GM21825 (cell line): Measurements from ENCODE around the gene PLXND1.

Source experiments
- ATAC-seq: cut with Tn5 transposase; IDR thresholded peaks from one replicate; pipeline ENCODE4 v1.9.1; 2021; ENCODE audit warnings: mild to moderate bottlenecking, moderate library complexity; ENCODE audit not compliant: unreplicated experiment

The PLXND1 gene

DNA sequence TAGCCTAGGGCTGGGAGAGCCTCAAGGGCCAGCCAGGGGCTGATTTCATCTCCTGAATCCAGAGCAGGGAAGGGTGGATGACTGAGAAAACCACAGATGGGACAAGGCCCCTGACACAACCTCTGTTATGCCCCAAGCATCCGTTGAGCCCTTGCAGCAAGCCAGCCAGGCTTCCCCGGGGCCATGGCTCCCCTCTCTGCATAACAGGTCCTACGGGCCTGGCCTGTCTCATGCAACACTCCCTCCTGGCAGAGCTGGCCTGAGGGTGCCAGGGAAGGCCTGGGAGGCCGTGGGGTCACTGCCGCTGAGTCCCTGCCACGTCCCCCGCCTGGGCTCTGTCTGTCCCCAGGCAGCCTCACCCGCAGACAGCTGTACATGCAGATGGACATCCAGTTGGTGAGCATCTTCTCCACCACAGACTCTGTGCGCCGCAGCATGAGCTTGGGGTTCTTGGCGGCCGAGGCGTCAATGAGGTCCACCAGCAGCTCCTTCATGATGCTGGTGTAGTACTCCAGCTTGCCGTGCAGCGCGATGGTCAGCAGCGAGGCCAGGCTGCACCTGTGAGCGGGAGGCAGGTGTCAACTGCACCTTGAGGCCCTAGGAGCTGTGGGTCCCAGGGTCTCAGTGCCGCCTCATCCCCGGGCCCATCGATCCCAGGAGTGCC, 41.4 kb downstream of the PLXND1 start:
- ATAC-seq: no peak

DNA sequence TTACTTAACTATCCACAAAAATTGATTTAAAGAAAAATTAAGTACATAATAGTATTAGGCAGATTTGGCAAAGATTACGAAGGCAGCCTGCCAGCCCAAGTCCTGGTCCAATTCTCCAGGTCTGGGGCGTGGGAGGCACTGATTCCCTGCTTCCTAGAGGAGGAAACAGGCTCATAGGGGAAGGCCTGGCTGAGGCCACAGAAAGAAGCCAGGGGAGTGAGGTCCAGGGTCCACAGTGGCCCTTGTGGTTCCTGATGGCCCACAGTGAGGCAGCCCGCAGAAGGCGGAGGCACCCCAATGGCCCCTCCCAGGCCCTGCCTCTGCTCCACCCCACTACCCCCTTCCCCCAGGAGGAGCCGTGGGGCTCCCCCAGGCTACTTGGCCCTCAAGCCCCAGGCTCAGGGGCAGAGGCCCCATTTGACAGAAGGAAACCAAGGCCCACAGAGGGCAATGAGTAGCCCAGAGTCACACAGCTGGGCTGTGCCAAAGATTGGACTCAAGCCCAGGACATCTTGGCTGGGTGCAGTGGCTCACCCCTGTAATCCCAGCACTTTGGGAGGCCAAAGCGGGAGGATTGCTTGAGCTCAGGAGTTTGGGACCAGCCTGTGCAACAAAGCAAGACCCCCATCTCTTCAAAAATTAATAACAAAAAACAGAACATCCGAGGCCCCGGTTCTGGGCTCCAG, 42.5 kb downstream of the PLXND1 start:
- ATAC-seq: no peak

- no peak for ATAC-seq
These were observed 43.1 kb downstream of the PLXND1 start for GRCh38 chr3:129563332-129563731.

GRCh38 chr3:129562803-129563202, 43.7 kb downstream of the PLXND1 start:
- no peak for ATAC-seq

GRCh38 chr3:129561619-129562248, 44.7 kb downstream of the PLXND1 start:
- no peak for ATAC-seq

GRCh38 chr3:129560911-129561594, 45.4 kb downstream of the PLXND1 start:
- ATAC-seq: no peak

GRCh38 chr3:129560269-129560787, 46.1 kb downstream of the PLXND1 start:
- ATAC-seq: no peak

DNA sequence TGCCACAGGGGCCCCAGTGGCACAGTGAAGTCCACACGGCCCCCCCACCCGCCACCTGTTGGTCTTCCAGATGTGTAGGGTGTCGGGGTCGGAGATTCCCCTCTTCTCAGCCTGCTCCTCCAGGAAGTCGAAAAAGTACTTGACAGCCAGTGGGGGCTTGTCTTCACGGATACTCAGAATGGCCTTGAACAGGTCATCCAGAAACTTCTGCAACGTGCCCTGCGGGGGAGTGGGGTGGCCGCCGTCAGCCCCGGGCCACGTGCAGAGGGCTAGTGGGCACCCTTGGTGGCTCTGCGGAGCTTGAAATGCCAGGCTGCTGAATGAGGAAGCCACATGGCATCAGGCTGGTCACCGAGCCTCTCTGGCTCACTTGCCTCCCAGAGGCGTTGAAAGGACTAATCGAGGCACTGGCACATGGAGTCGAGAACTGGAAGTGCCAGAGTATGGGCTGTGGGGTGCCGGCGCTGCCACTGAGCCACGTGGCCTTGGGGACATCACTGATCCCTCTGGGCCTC, 46.9 kb downstream of the PLXND1 start:
- ATAC-seq: no peak

DNA sequence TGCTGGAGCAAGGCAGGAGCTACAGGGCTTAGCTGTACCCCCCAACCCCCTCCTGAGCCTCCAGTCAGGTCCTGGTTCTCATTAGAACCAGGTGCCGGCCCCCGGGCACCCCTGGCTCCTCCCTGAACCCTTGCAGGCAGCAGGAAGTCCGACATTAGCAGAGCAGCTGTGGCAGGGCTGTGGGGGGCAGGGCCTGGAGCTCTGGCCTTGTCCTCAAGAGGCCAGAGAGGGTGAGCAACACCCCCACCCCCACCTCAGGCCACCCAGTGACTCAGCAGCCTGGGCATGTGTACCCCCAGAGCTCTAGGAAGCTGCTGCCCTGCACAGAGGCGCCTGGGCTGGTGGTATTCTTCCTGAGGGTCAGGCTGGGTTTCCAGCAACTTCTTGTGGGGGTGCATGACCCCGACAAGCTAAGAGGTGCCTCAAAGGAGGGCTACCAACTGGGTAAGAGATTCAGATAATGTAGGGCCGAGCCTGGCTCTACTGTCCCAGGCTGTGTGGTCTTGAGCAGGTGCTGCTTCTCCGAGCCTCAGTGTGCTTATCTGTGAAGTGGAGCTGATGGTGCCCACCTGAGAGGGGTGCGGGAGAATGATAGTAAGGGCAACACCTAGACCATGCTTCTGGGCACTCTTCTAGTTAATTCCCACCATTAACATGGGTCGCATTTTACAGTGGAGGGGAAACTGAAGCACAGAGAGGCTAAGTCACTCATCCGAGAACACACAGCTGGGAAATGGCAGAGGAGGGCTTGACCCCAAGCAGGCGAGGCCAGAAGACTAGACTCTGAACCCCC, 47.5 kb downstream of the PLXND1 start:
- no peak for ATAC-seq

- ATAC-seq: no peak
These were observed 48.2 kb downstream of the PLXND1 start for GRCh38 chr3:129558081-129558771.

GRCh38 chr3:129557548-129557894, 49.0 kb downstream of the PLXND1 start:
- ATAC-seq: no peak

DNA sequence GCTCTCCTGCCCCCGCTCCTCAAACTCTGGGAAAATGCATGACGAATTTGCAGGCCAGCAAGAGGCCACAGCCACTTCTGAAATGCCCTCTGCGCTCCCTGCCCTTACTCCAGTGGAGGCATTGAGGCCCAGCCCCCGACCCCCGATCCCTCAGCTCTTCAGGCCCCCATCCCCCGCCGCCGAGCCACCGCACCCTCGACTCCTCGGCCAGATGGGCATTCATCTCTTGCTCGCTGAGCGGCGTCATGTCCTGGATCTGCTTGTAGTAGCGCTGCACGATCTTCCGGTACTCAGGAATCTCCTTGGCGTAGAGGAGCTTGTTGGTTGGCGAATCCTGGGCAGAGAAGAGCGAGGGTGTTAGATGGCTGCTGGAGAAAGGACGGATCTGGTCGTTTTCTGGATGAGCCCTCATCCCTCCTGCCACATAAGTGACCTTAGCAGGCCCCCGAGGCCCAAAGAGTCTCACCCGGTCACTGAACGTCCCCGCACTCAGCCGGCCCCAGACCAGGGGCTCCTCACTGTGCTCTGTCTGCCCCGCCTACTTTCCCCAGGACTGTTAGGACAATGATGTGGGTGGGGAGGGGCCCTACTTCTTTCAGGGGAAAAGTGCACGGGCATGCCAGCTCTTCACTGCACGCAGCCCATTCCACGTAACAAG, 49.5 kb downstream of the PLXND1 start:
- ATAC-seq: no peak

DNA sequence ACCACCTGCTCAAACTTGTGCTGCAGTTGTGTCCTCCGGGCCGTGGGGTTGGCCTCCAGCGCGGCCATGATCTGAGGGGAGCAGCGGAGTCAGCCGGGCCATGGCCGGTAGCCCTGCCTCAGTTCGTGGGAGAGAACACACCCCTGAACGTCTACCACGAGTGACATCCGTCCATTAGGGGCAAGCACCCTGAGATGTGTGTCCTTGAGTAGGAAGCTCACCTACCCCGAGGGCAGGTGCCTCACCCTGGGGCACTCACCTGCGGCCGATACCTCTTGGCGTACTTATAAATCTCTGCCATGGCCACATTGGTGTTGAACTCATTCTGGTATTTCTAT, 50.1 kb downstream of the PLXND1 start:
- ATAC-seq: no peak

GRCh38 chr3:129555616-129556357, 50.7 kb downstream of the PLXND1 start:
- ATAC-seq: no peak

DNA sequence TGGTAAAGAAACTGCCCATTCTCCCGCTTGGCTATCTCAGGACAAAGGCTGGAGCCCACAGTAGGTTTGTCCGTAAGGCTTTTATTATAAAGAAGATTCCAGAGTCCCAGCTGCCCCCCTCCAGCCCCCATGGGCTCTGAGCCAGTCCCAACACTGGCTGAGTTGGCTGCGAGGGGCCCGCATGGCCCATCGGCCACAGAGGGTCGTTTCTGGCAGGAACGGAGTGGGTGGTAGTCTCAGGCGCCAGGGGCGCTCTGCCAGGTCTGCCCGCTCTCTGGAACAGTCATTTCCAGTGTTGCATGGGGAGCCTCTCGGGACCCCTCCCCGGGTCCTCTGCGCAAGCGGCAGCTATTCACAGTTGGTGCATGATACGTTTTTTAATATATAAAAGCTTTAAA, 51.3 kb downstream of the PLXND1 start:
- no peak for ATAC-seq

DNA sequence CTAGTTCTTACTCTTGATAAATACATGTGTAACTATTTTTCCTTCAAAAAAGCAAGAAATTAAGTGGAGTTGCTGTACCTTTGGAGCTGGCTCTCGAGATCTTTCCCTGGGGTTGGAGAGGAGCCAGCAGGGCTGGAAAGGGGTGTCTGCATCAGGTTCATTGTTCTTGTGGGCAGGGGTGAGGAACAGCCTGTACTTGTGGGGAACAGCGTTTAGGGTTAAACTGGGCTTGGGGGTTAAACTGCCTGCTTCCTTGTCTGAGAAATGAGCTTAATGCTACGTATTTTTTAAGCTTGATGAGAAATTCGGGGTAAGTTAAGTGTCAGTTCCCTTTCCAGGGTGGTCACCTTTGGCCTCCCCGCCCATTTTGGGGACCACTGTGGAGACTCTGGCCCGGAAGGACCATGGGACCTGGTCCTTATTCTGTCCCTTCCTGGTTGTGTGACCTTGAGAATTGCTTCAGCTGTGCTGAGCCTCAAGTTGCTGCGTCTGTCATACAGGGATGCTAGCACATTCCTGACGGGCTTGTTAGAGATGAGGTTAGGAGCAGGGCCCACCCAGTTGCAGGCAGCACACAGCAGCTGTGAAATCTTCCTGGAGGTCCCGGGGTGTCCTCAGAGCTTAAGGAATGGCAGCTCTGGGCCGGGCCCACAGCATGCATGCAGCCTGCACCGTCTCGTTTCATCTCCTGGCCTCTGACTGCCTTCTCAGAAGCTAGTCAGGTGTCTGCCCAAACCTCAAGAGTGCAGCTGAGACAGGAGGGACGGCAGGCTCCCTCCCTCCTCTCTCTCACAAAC, 51.9 kb downstream of the PLXND1 start:
- no peak for ATAC-seq

DNA sequence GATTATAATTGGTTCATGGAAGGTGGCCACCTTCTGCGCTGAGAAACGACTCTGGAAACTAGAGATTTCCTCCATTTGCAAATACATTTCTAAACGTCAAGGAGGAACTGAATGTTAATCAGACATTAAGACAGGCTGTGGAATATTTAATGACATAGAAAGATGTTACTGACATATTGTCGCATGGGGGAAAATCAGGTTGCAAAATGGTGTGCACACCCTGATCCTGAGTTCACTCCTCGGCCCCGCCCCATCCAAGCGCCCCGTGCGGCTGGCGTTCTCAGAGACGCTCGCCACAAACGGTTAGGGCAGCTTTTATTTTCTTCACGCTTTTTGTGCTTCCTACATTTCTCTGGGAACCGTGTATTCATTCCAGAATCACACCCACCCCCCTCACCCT, 52.8 kb downstream of the PLXND1 start:
- ATAC-seq: no peak

DNA sequence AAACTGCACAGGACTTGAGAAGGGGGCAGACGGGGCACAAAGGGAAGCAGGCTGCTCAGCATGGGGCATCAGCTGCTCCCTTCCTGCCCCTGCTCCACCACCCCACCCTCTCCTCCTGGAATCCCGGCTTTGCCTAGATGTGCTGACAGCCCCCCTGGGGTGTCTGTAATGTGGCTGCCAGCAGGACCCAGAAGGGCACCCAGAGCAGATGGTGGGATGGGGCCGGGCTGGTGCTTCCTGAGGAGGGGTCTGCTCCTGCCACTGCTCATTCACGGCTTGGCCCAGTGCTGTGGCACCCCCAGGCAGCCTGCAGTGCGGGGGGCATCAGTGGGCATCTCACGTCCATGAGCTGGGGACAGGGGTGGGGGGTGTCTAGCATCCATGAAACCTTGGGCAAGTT, 53.3 kb downstream of the PLXND1 start:
- no peak for ATAC-seq
